Smooth muscle cell (in vitro differentiated cells): ENCODE data around the gene TEAD3. TPM values are rescaled to one million over a fixed set of nuclear protein-coding genes. Genes with fewer than 3 reads are reported as not detected.

ENCODE experiments used
- DNase-seq: peaks from one replicate; lab custom pipeline; 2025; ENCODE audit not compliant: unreplicated experiment; lab: John Stamatoyannopoulos, UW
- H2AFZ ChIP-seq: fragments of 200-600 bp; sonication (generic); 2 replicates; pipeline ENCODE4 v1.6.0; 2016; ENCODE audit warnings: antibody characterized with exemption, low read depth, mild to moderate bottlenecking
- H3F3A ChIP-seq: fragments of 200-600 bp; sonication (generic); 2 replicates; pipeline ENCODE4 v1.6.0; 2017; ENCODE audit warnings: antibody characterized with exemption, low read depth
- H3K27ac ChIP-seq: fragments of 200-600 bp; sonication (generic); 2 replicates; pipeline ENCODE4 v1.5.1; 2016; ENCODE audit warnings: low read depth, mild to moderate bottlenecking
- H3K27me3 ChIP-seq: fragments of 200-600 bp; sonication (generic); 2 replicates; pipeline ENCODE4 v1.6.1; 2016; ENCODE audit warnings: low read depth, mild to moderate bottlenecking
- H3K36me3 ChIP-seq: fragments of 200-600 bp; sonication (generic); 2 replicates; pipeline ENCODE4 v1.5.1; 2016; ENCODE audit warnings: low read depth
- H3K4me1 ChIP-seq: fragments of 200-600 bp; sonication (generic); 2 replicates; pipeline ENCODE4 v1.5.1; 2016; ENCODE audit warnings: low read depth
- H3K4me2 ChIP-seq: fragments of 200-600 bp; sonication (generic); 2 replicates; pipeline ENCODE4 v1.6.0; 2016; ENCODE audit warnings: mild to moderate bottlenecking
- H3K4me3 ChIP-seq: fragments of 200-600 bp; sonication (generic); 2 replicates; pipeline ENCODE4 v1.5.1; 2016; ENCODE audit warnings: mild to moderate bottlenecking
- H3K79me2 ChIP-seq: fragments of 200-600 bp; sonication (generic); 2 replicates; pipeline ENCODE4 v1.6.0; 2016; ENCODE audit warnings: low read depth, mild to moderate bottlenecking
- H3K9ac ChIP-seq: fragments of 200-600 bp; sonication (generic); 2 replicates; pipeline ENCODE4 v1.6.0; 2016; ENCODE audit warnings: low read depth
- H3K9me3 ChIP-seq: fragments of 200-600 bp; sonication (generic); replicated peaks from 2 replicates; pipeline ENCODE4 v1.5.1; 2016; ENCODE audit warnings: low read depth
- H4K20me1 ChIP-seq: fragments of 200-600 bp; sonication (generic); 2 replicates; pipeline ENCODE4 v1.6.0; 2016; ENCODE audit warnings: low read depth
- WGBS: methylation state at CpG from one replicate; pipeline ENCODE4 v1.1.7; 2016; ENCODE audit warnings: low lambda C conversion rate; 5-methylcytosine and 5-hydroxymethylcytosine counted together
- polyA plus RNA-seq: library from polyadenylated mRNA; unstranded; fragments of >200 nt; fragmentation: Nextera tagmentation; extraction: Ambion mirVana; gene quantifications from 2 replicates; pipeline ENCODE4 v1.2.1, GENCODE V29; 2016
- total RNA-seq: library from RNA; depleted of rRNA; stranded (reverse); fragments of >200 nt; gene quantifications from 2 replicates; pipeline ENCODE4 v1.2.3, GENCODE V29; 2014
- TF ChIP-seq, protein P1 (sequence below): fragments of 200-600 bp; sonication (generic); IDR thresholded peaks from 2 replicates; pipeline ENCODE4 v1.5.1; 2017; ENCODE audit warnings: borderline replicate concordance, mild to moderate bottlenecking, antibody characterized with exemption; ENCODE audit not compliant: insufficient read depth, poor library complexity, severe bottlenecking

Gene TEAD3
- total and polyA plus RNA-seq, 2 experiments from 2014 or later, result 29.1 to 40.6 TPM

DNA sequence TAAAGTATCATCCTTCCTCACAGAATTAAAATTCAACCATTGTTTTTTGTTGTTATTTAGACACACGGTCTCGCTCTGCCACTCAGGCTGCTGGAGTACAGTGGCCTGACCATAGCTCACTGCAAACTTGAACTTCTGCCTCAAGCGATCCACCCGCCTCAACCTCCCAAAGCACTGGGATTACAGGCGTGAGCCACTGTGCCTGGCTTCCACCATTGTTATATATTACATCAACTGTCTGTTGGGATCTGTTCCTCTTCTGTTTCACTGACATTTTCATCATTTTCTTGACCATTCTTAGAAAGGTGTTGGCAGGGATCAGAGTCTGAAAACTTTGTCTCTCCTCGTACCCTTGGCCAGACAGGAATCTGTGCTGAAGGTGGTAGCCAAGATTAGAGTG, 37.1 kb upstream of the TEAD3 start:
- DNase-seq, result no peak
- no peaks in the 10 kb centered on the region for H3K79me2 ChIP-seq
- no peaks in the 10 kb centered on the region for H3F3A ChIP-seq
- peaks cover 14% of the 10 kb centered on the region for H3K4me1 ChIP-seq
- H3K9me3 ChIP-seq, result no peaks in the 10 kb centered on the region
- H3K9ac ChIP-seq, result no peak overlapping the region
- no peaks in the 10 kb centered on the region for H3K36me3 ChIP-seq
- TF ChIP-seq, protein P1, sequence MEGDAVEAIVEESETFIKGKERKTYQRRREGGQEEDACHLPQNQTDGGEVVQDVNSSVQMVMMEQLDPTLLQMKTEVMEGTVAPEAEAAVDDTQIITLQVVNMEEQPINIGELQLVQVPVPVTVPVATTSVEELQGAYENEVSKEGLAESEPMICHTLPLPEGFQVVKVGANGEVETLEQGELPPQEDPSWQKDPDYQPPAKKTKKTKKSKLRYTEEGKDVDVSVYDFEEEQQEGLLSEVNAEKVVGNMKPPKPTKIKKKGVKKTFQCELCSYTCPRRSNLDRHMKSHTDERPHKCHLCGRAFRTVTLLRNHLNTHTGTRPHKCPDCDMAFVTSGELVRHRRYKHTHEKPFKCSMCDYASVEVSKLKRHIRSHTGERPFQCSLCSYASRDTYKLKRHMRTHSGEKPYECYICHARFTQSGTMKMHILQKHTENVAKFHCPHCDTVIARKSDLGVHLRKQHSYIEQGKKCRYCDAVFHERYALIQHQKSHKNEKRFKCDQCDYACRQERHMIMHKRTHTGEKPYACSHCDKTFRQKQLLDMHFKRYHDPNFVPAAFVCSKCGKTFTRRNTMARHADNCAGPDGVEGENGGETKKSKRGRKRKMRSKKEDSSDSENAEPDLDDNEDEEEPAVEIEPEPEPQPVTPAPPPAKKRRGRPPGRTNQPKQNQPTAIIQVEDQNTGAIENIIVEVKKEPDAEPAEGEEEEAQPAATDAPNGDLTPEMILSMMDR, result no peak
- H3K4me3 ChIP-seq, result no peak overlapping the region
- peak overlapping the region; percentile 6 for H3K4me2 ChIP-seq
- 69% methylated on average over 6 of the region's 6 CpGs for WGBS
- H4K20me1 ChIP-seq, result no peaks in the 10 kb centered on the region
- H2AFZ ChIP-seq, result no peak overlapping the region
- no peak overlapping the region for H3K27ac ChIP-seq
- H3K27me3 ChIP-seq, result no peaks in the 10 kb centered on the region

- H3K9me3 ChIP-seq, result no peaks in the 10 kb centered on the region
- no peak for DNase-seq
- H3K9ac ChIP-seq, result no peak overlapping the region
- no peak overlapping the region for H3K4me2 ChIP-seq
- H3K36me3 ChIP-seq, result no peaks in the 10 kb centered on the region
- peaks cover 14% of the 10 kb centered on the region for H3K4me1 ChIP-seq
- TF ChIP-seq, protein P1, result no peak
- no peaks in the 10 kb centered on the region for H4K20me1 ChIP-seq
- H3K27ac ChIP-seq, result no peak overlapping the region
- no peaks in the 10 kb centered on the region for H3K79me2 ChIP-seq
- WGBS, result 87% methylated on average over 4 of the region's 4 CpGs
- H2AFZ ChIP-seq, result no peak overlapping the region
- H3F3A ChIP-seq, result no peaks in the 10 kb centered on the region
- no peak overlapping the region for H3K4me3 ChIP-seq
- no peaks in the 10 kb centered on the region for H3K27me3 ChIP-seq
Observed at GRCh38 chr6:35532126-35532525, 35.2 kb upstream of the TEAD3 start.

DNA sequence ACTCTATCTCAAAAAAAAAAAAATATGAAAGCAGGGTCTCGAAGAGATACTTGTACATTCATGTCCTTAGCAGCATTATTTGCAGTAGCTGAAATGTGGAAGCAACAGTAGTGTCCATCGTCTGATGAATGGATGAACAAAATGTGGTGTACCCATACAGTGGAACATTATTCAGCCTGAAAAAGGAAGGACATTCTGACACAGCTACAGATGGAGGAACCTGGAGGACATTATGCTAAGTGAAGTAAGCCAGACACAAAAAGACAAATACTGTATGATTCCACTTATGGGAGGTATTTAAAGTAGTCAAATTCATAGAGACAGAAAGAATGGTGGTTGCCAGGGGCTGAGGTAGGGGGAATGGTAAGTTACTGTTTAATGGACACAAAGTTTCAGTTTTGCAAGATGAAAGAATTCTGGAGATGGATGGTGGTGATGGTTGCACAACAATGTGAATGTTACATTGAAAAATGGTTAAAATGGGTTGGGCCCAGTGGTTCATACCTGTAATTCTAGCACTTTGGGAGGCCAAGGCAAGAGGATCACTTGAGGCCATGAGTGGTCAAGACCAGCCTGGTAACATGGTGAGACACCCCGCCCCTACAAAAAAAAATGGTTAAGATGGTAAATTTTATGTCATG, 27.6 kb upstream of the TEAD3 start:
- no peaks in the 10 kb centered on the region for H3K27me3 ChIP-seq
- H3K27ac ChIP-seq, result no peak overlapping the region
- H3K9me3 ChIP-seq, result no peaks in the 10 kb centered on the region
- no peak overlapping the region for H3K4me3 ChIP-seq
- H3K4me1 ChIP-seq, result no peaks in the 10 kb centered on the region
- no peaks in the 10 kb centered on the region for H3K79me2 ChIP-seq
- TF ChIP-seq, protein P1, result no peak
- H3K4me2 ChIP-seq, result no peak overlapping the region
- no peaks in the 10 kb centered on the region for H3F3A ChIP-seq
- no peak for DNase-seq
- no peak overlapping the region for H2AFZ ChIP-seq
- no peaks in the 10 kb centered on the region for H3K36me3 ChIP-seq
- H3K9ac ChIP-seq, result no peak overlapping the region
- 87% methylated on average over 3 of the region's 3 CpGs for WGBS
- H4K20me1 ChIP-seq, result no peaks in the 10 kb centered on the region
